Stimulated activated CD8-positive, alpha-beta memory T cell treated with anti-CD3 and anti-CD28 coated beads, Interleukin-4, amount 100 ng/mL, for 48 hours (primary cell): Measurements from ENCODE around the gene RSAD1.
"Not testable (repeated sequence)": the region's sequence is repeated elsewhere in the genome, so short reads cannot be mapped to it uniquely, and the experiment has no call there.

Source experiments
- DNase-seq: peaks from one replicate; pipeline ENCODE4 v3.0.0-alpha.2; 2020

Gene RSAD1

GRCh38 chr17:50458701-50459676 lies 19.7 kb upstream of the RSAD1 start:
- no peak for DNase-seq

DNA sequence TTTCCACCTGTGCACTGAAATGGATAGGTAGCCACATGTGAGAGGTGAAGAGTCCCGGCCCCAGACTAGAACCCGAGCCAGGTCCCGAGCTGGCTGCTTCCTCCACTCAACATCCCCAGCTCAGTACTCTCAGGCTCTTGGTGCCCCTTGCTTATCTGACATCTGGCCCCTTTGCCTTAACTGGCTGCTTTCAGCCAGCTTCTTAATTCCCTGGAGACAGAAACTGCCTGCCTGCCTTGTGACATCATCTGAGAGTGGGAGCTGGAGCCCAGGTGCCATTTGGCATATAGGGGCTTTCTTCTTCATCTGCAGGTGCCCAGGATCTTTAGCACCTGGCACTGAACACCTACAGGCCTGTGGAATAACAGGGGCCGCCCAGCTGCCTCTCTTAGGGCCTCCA lies 18.9 kb upstream of the RSAD1 start:
- no peak for DNase-seq

DNA sequence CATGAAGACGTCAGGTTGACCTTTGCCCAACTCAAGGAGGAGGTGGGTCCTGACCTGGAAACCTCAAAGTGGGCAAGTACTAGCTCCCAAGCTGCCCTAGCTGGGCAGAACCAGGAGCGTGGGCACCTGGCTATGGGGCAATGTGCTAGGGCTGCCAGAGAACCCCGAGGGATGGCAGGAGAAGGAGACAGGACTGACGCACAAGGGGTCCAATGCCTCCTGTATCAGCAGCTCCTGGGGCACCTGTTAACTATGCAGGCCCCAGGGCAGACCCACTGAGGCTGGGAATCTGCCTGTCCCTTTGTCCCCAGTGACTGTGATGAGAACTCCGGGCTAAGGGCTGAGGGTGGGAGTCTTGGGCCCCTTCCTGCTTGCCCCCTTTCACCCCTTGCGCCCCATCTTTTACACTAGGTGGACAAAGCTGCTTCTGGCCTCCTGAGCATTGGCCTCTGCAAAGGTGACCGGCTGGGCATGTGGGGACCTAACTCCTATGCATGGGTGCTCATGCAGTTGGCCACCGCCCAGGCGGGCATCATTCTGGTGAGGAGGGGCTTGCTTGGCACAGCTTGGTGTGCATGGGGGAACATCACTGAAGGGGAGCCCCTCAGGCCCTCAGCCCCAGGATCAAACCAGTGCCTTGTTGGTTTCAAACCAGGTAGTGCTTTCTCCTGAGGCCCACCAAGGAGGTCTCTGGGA lies 17.7 kb upstream of the RSAD1 start:
- DNase-seq: no peak

DNA sequence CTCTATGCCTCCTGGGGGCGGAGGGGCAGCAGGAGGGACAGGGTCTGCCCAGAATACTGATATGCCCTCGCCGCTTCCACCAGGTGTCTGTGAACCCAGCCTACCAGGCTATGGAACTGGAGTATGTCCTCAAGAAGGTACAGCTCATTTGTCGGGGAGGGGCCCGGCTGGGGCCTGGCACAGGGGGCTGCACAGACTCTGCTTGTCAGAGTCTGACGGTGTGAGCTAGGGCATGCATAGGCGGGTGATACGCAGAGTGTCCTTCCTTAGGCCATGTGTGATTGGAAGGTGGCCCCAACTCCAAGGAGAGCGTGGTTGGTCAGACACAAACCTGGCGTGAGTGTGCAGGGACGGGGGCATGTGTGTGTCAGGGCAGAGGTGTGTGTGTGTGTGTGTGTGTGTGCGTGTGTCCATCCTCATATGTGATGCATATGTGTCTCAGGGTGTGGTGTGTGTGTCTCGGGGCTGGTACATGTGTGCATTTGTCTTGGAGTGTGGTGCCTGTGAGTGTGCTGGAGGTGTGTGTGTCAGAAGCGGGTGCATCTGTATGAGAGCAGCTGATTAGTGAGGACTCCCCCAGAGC lies 17.0 kb upstream of the RSAD1 start:
- no peak for DNase-seq

GRCh38 chr17:50462446-50462845 lies 16.2 kb upstream of the RSAD1 start:
- no peak for DNase-seq

DNA sequence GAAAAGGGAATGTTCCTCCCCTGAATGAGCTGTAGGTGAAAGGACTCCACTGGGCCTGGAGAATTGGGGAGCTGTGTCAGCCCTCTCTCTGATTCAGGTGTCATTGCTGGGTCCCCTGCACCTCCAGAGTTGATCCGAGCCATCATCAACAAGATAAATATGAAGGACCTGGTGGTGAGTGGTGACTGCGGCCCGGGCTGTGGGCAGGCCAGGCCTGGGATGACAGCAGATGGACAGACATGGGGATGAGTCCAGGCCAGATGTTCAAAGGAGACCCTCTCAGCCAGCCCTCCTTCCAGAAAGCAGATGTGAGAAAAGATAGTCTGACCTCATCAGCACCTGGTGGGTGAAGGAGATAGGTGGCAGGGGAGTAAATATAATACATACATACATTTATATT lies 14.5 kb upstream of the RSAD1 start:
- DNase-seq: no peak

GRCh38 chr17:50464736-50465135 lies 13.9 kb upstream of the RSAD1 start:
- no peak for DNase-seq

- DNase-seq: no peak
Measured at GRCh38 chr17:50465171-50465570, 13.5 kb upstream of the RSAD1 start.

DNA sequence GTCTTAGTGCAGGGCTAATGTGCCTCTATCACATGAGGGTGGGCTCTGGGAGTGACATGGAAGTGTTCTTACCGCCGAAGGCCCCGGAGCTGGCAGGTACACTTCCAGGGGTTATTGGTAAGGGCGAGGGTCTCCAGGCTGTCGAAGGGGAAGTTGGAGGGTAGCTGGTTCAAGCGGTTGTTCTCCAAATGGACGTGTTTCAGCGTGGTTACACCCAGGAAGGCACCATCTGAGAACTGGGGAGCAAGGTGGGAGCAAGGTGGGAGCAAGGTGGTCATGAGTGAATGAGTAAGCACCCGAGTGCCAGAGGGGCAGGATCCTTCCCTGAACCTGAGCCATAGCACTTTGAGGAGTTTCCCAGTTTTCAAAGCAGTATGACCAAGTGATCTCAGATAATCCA lies 13.0 kb upstream of the RSAD1 start:
- DNase-seq: no peak

DNA sequence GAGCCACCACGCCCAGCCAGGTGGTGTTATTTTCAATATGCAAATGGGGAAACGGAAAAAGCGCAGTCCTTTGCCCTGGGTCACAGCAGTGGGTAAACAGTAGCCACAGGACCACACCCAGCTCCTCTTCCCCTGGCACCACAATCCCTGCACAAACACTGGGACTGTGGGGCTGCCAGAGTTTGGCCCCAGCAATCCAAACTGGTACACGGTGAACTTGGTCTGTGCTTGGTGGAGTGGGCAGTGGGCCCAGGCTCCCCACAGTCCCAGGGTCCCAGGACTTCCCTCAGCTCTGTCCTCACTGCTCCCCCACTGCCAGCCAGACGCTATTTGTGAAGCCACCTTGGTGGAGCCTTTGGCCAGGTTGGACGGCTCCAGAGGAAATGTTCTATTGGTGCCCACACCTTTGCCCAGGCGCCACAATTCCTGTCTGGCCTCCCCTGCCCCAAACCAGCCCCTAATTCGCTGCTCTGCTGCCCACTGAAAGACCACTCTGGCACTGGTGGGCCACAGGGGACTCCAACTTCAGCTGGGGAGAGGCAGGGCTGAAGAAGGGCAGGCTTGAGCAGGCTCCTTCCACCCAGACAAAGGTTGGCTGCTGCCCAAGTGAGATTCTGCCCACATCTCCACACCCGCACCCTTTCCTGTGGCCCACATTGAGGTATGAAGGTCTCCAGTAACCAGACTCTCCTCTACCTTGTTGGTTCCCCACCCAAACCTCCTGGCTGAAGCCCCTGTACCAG lies 12.1 kb upstream of the RSAD1 start:
- no peak for DNase-seq

- no peak for DNase-seq
Measured at GRCh38 chr17:50467114-50467854, 11.4 kb upstream of the RSAD1 start.

GRCh38 chr17:50467855-50468303 lies 10.8 kb upstream of the RSAD1 start:
- DNase-seq: no peak

DNA sequence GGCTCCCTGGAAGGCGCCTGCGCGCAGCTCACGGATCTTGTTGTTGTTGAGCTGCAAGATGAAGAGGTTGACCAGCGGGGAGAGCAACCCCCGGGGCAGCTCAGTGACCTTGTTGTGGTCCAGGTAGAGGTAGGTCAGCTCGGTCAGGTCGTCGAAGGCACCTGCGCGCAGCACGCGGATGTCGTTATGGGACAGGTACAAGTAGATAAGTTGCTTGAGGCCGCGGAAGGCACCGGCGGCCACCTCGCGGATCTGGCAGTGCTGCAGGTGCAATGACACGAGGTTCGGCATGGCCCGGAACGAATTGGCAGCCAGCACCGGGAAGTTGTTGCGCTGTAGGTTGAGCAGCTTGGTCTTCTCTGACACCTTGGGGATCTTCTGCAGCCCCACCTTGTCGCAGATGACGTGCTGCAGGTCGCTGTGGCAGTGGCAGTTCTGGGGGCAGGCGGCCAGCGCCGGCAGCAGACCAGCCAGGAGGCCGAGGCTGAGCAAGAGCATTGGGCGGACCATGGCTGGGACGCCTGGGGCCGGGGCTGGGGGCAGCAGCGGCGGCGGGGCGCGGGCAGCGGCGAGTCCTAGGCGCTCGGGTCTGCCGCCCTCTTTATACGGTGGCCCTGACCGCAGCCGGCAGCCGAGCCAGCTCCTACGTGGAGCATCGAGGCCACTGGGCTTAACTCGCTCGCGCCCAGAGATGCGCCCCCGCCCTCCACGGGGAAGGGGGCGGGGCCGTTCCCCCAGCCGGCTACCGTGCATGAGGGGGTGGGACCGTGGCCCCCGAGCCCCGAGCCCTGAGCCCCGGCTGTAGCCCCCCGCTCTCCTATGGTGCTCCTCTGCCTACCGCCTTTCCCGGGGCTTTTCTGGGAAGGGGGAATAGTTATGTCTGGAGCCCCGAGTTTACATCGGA lies 10.1 kb upstream of the RSAD1 start, which contains the start of gene CHAD:
Gene CHAD (minus strand): TSS at position 577 of the 904 bp plus-strand sequence. CDS start 67 bp downstream, at position 510.
- DNase-seq: no peak

DNA sequence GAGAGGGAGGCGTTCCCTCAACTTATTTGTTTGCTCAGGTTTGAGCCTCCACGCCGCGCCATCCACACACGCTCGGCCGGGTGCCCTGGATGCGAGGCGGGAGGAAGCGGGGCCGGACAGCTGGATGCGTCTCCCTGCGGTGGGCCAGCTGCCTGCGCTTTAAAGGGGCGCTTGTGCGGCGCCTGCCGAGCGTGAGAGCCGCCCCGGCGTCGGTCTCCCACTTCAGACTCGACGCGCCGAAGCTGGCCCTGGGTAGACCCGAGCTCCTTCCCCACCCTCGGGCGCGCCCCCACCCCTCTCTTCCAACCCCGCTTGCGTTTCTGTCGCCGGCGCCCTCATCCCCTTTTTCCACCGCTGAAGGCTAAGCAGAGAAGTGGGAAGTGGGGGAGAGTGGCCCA lies 9.5 kb upstream of the RSAD1 start:
- no peak for DNase-seq

- no peak for DNase-seq
Measured at GRCh38 chr17:50469671-50470305, 8.9 kb upstream of the RSAD1 start.

GRCh38 chr17:50470426-50470825 lies 8.2 kb upstream of the RSAD1 start:
- no peak for DNase-seq

- no peak for DNase-seq
Measured at GRCh38 chr17:50471009-50471905, 7.4 kb upstream of the RSAD1 start.

GRCh38 chr17:50472286-50472685 lies 6.4 kb upstream of the RSAD1 start:
- no peak for DNase-seq

DNA sequence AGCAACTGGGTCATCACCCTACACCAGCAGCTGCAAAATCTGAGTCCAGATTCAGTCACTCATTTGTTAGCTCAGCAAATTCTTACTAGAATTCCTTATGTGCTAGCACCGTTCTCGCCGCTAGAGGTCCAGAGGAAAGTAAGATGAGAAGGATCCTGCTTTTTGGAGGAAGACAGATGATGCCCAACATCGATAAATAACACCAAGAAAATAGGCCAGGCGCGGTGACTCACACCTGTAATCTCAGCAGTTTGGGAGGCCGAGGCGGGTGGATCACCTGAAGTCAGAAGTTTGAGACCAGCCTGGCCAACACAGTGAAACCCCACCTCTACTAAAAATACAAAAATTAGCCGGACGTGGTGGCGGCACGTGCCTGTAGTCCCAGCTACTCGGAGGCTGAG lies 5.9 kb upstream of the RSAD1 start:
- DNase-seq: not testable (repeated sequence)
